Left lung (tissue), 10 donors: ENCODE results near the gene SLC6A16. TPM values are rescaled to one million over a fixed set of nuclear protein-coding genes. Genes with fewer than 3 reads are reported as not detected.

Source experiments
- ATAC-seq: fragments of 200-7000 bp; cut with Tn5 transposase; one replicate; pipeline ENCODE4 v1.9.1; 2020; ENCODE audit warnings: moderate library complexity
- DNase-seq, 4 donors: peaks; one replicate each; pipeline ENCODE4 v3.0.0-alpha.2; 2013 to 2020
- H3K27ac ChIP-seq, 2 donors: fragments of 200-600 bp; sonication (generic) in 1 of 2; one replicate each; pipeline versions ENCODE4 v1.5.0 to v1.8.0; 2020 to 2021
- H3K27me3 ChIP-seq, 2 donors: fragments of 200-600 bp; sonication (generic) in 1 of 2; one replicate each; pipeline versions ENCODE4 v1.5.0 to v1.8.0; 2020 to 2021
- H3K36me3 ChIP-seq, 2 donors: fragments of 200-600 bp; sonication (generic) in 1 of 2; one replicate each; pipeline versions ENCODE4 v1.5.0 to v1.8.0; 2020 to 2021
- H3K4me1 ChIP-seq, 2 donors: fragments of 200-600 bp; one replicate each; pipeline ENCODE4 v1.8.0; 2021
- H3K4me3 ChIP-seq, 2 donors: fragments of 200-600 bp; sonication (generic) in 1 of 2; one replicate each; pipeline versions ENCODE4 v1.5.0 to v1.8.0; 2020 to 2021; ENCODE audit warnings: mild to moderate bottlenecking in 1 of 2
- H3K9me3 ChIP-seq, 2 donors: fragments of 200-600 bp; sonication (generic) in 1 of 2; one replicate each; pipeline versions ENCODE4 v1.5.0 to v1.8.0; 2020 to 2021
- intact Hi-C, 2 donors: fragments of 100-400 bp; cut with DNase I; formaldehyde crosslinking; loops; one replicate each; pipeline versions ENCODE4 v1.11.2 to v1.14.2; 2022
- polyA plus RNA-seq, 6 donors: library from polyadenylated mRNA; unstranded; fragments of 120-200 nt; gene quantifications; one replicate each; pipeline ENCODE4 v1.2.1, GENCODE V29; 2013; ENCODE audit not compliant: insufficient read length in 6 of 6
- total RNA-seq, 2 donors: library from RNA; stranded (reverse); fragmentation: NEBNext Ultra II Directional; extraction: Animal tissue kit (Norgen Biotek cat#: 25700); gene quantifications; one replicate each; pipeline ENCODE4 v1.2.1, GENCODE V29; 2021
- TF ChIP-seq, protein P1 (sequence below), 2 donors: fragments of 200-600 bp; sonication (generic) in 1 of 2; IDR thresholded peaks; one replicate each; pipeline versions ENCODE4 v1.5.0 to v1.8.0; 2021; ENCODE audit warnings: antibody characterized with exemption in 2 of 2
- donor health status: DM: no; HTN: yes; CAD: no.
- donor health status: DM: no; HTN: no; CAD: no.

Gene SLC6A16
- total and polyA plus RNA-seq, 8 donors, result 0.52 to 6.2 (median 4.0) TPM

DNA sequence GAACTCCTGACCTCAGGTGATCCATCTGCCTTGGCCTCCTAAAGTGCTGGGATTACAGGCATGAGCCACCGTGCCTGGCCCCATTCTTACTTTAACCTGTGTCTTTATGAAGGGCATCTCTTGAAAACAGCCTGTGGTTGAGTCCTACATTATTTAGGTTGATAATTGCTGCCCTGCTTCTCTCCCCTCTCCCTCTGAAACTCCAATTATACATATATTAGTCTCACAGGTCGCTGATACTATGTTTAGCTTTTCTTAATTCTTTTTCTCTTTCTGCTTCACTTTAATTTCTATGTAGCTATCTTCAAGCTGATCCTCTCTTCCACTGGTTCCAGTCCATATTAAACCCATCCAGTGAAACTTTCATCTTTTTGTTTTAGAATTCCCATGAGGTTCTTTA is 75.1 kb downstream of the SLC6A16 start:
- TF ChIP-seq, protein P1, sequence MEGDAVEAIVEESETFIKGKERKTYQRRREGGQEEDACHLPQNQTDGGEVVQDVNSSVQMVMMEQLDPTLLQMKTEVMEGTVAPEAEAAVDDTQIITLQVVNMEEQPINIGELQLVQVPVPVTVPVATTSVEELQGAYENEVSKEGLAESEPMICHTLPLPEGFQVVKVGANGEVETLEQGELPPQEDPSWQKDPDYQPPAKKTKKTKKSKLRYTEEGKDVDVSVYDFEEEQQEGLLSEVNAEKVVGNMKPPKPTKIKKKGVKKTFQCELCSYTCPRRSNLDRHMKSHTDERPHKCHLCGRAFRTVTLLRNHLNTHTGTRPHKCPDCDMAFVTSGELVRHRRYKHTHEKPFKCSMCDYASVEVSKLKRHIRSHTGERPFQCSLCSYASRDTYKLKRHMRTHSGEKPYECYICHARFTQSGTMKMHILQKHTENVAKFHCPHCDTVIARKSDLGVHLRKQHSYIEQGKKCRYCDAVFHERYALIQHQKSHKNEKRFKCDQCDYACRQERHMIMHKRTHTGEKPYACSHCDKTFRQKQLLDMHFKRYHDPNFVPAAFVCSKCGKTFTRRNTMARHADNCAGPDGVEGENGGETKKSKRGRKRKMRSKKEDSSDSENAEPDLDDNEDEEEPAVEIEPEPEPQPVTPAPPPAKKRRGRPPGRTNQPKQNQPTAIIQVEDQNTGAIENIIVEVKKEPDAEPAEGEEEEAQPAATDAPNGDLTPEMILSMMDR (IDR thresholded peaks at IDR 0.05), result no peak
- H3K36me3 ChIP-seq, result no peaks in the 10 kb centered on the region
- H3K27me3 ChIP-seq, result no peaks in the 10 kb centered on the region
- intact Hi-C loops, result no loop called here
- H3K27ac ChIP-seq, result no peak overlapping the region
- no peaks in the 10 kb centered on the region for H3K9me3 ChIP-seq
- DNase-seq (no peak), ATAC-seq (no peak)
- H3K4me3 ChIP-seq, result no peak overlapping the region
- H3K4me1 ChIP-seq, result no peaks in the 10 kb centered on the region

DNA sequence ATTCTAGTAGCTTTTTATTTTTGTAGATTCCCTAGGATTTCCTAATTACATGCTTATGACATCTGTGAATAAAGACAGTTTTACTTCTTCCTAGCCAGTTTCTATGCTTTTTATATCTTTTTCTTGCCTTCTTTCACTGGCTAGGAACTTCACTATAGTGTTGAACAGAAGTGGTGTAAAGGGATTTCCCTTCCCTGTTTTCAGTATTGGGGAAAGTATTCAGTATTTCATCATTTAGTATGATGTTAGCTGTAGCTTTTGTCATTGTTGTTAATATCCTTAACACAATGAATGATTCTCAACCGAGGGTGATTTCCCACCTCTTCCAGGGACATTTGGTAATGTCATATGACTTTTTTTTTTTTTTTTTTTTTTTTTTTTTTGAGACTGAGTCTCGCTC is 77.3 kb downstream of the SLC6A16 start:
- intact Hi-C loops, result no loop called here
- TF ChIP-seq, protein P1 (IDR thresholded peaks at IDR 0.05), result no peak
- H3K27me3 ChIP-seq, result no peaks in the 10 kb centered on the region
- DNase-seq (no peak), ATAC-seq (no peak)
- H3K36me3 ChIP-seq, result no peaks in the 10 kb centered on the region
- H3K27ac ChIP-seq, result no peak overlapping the region
- no peak overlapping the region for H3K4me3 ChIP-seq
- no peaks in the 10 kb centered on the region for H3K4me1 ChIP-seq
- H3K9me3 ChIP-seq, result no peaks in the 10 kb centered on the region

DNA sequence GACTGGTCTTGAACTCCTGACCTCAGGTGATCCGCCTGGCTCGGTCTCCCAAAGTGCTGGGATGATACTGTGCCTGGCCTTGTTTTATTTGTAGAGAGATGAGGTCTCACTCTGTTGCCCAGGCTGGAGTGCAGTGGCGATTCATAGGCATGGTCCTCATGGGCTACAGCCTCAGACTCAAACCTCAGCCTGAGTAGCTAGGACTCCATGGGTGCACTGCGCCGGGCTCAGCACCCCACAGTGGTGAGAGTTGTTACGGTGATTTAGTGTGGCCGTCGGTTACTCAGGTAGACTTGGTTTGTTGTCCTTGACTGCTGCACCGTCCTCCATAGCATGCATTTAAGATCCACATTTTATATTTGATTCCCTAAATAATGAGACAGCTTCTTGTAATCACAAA is 80.7 kb downstream of the SLC6A16 start:
- intact Hi-C loops, result no loop called here
- H3K4me1 ChIP-seq, result no peaks in the 10 kb centered on the region

DNA sequence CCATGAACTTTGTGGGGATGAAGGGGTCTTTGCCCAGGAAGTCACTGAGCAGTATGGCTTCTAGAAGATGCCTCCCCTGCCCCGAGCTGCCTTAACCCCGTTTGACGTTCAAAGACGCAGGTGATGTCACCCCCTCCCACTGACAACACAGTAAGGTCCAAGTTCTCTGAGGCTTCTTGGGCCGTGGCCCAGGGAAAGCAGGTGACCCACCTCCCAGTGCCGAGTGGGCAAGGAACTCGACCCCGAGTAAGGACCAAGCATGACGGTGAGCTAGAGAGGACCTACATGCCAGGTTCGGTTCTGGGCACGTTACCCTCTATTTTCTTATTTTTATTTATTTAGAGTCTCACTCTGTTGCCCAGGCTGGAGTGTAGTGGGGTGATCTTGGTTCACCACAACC is 81.3 kb downstream of the SLC6A16 start:
- no peak for DNase-seq
- H3K27me3 ChIP-seq, result no peaks in the 10 kb centered on the region
- H3K4me1 ChIP-seq, result no peaks in the 10 kb centered on the region
- H3K4me3 ChIP-seq, result no peak overlapping the region
- intact Hi-C loops, result no loop called here
- ATAC-seq, result no peak
- H3K9me3 ChIP-seq, result no peaks in the 10 kb centered on the region
- TF ChIP-seq, protein P1 (IDR thresholded peaks at IDR 0.05), result no peak
- H3K36me3 ChIP-seq, result no peaks in the 10 kb centered on the region
- H3K27ac ChIP-seq, result no peak overlapping the region

More for the DNA sequence above, 80.7 kb downstream of the SLC6A16 start:
- H3K4me3 ChIP-seq, result no peak overlapping the region
- no peaks in the 10 kb centered on the region for H3K9me3 ChIP-seq
- H3K27ac ChIP-seq, result no peak overlapping the region
- no peaks in the 10 kb centered on the region for H3K27me3 ChIP-seq
- no peak for DNase-seq
- TF ChIP-seq, protein P1 (IDR thresholded peaks at IDR 0.05), result no peak
- no peak for ATAC-seq
- H3K36me3 ChIP-seq, result no peaks in the 10 kb centered on the region

DNA sequence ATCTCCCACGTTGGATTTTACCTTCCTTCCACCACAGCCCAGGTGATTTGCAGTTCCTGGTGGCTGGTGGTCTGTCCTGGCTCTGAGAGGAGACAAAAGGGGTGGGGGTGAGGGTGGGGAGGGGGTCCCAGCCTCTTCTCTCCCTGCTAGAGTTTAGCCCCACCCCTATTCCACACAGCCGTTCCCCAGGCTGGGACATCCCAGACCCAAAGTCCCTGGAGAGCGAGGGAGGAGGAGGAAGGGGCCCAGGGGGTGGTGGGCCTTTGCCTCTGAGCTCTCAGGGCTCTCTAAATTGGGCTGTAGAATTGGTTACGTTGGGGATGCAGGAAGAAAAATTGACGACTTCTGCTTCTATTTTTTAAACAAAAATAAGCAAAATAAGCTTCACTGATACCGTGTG is 81.9 kb downstream of the SLC6A16 start:
- DNase-seq, result no peak
- H3K4me3 ChIP-seq, result no peak overlapping the region
- intact Hi-C loops, result no loop called here
- no peaks in the 10 kb centered on the region for H3K27me3 ChIP-seq
- no peaks in the 10 kb centered on the region for H3K4me1 ChIP-seq
- H3K36me3 ChIP-seq, result no peaks in the 10 kb centered on the region
- H3K27ac ChIP-seq, result no peak overlapping the region
- ATAC-seq, result no peak
- no peaks in the 10 kb centered on the region for H3K9me3 ChIP-seq
- TF ChIP-seq, protein P1 (IDR thresholded peaks at IDR 0.05), result no peak
